HL-60/S4 treated with phorbol 12-myristate 13-acetate at 8.2 ng/mL for 4 days and 3 days (cell line): ENCODE data around the gene CPM.

ENCODE experiments used
- in situ Hi-C: fragments of 300-500 bp; cut with MboI; formaldehyde crosslinking; loops from 2 replicates; pipeline ENCODE4 v1.15.0; 2022; ENCODE audit warnings: low sequenced_read_pairs

Gene CPM

GRCh38 chr12:68932961-68933893 lies at the start of gene CPM:
CPM (minus strand) TSS chr12:68933171; CDS start chr12:68932837, 334 bp downstream.
- in situ Hi-C loops = no loop called here

- in situ Hi-C loops = no loop called here
Observed at GRCh38 chr12:68981516-68981915, 48.5 kb upstream of the CPM start.

GRCh38 chr12:68980476-68981212 lies 47.7 kb upstream of the CPM start:
- in situ Hi-C loops = no loop called here

- in situ Hi-C loops = no loop called here
Observed at GRCh38 chr12:68978678-68979077, 45.7 kb upstream of the CPM start.

- in situ Hi-C loops = no loop called here
Observed at GRCh38 chr12:68977909-68978610, 45.1 kb upstream of the CPM start.

GRCh38 chr12:68977335-68977734 lies 44.4 kb upstream of the CPM start:
- in situ Hi-C loops = no loop called here

GRCh38 chr12:68976395-68976841 lies 43.4 kb upstream of the CPM start:
- in situ Hi-C loops = no loop called here

GRCh38 chr12:68975811-68976210 lies 42.8 kb upstream of the CPM start:
- in situ Hi-C loops = no loop called here

GRCh38 chr12:68972595-68972994 lies 39.6 kb upstream of the CPM start:
- in situ Hi-C loops = no loop called here

GRCh38 chr12:68971404-68971803 lies 38.4 kb upstream of the CPM start:
- in situ Hi-C loops = no loop called here

GRCh38 chr12:68970951-68971350 lies 38.0 kb upstream of the CPM start:
- in situ Hi-C loops = no loop called here

- in situ Hi-C loops = no loop called here
Observed at GRCh38 chr12:68970306-68970705, 37.3 kb upstream of the CPM start.

GRCh38 chr12:68967046-68967445 lies 34.1 kb upstream of the CPM start:
- in situ Hi-C loops = no loop called here

GRCh38 chr12:68963856-68964745 lies 31.1 kb upstream of the CPM start:
- in situ Hi-C loops = no loop called here

- in situ Hi-C loops = no loop called here
Observed at GRCh38 chr12:68962877-68963855, 30.2 kb upstream of the CPM start.

- in situ Hi-C loops = no loop called here
Observed at GRCh38 chr12:68959891-68960464, 27.0 kb upstream of the CPM start.

- in situ Hi-C loops = no loop called here
Observed at GRCh38 chr12:68959143-68959858, 26.3 kb upstream of the CPM start.

GRCh38 chr12:68958322-68958721 lies 25.4 kb upstream of the CPM start:
- in situ Hi-C loops = no loop called here
